Activated T-cell treated with anti-CD3 and anti-CD28 coated beads, Interleukin-2, amount 50 U/mL, for 1 hour (primary cell): Measurements from ENCODE around the gene CAPZB.

ENCODE experiments used
- DNase-seq: peaks from one replicate; pipeline ENCODE4 v3.0.0-alpha.2; 2020

Gene CAPZB

GRCh38 chr1:19426294-19427086 is 58.8 kb downstream of the CAPZB start:
- no peak for DNase-seq

GRCh38 chr1:19425646-19426239 is 59.6 kb downstream of the CAPZB start:
- no peak for DNase-seq

GRCh38 chr1:19424651-19425570 is 60.4 kb downstream of the CAPZB start:
- DNase-seq = no peak

GRCh38 chr1:19423130-19423529 is 62.2 kb downstream of the CAPZB start:
- no peak for DNase-seq

- no peak for DNase-seq
Observed at GRCh38 chr1:19421365-19421764, 64.0 kb downstream of the CAPZB start.

- no peak for DNase-seq
Observed at GRCh38 chr1:19420606-19421005, 64.7 kb downstream of the CAPZB start.

- no peak for DNase-seq
Observed at GRCh38 chr1:19419691-19420090, 65.6 kb downstream of the CAPZB start.

- DNase-seq = no peak
Observed at GRCh38 chr1:19418503-19418971, 66.8 kb downstream of the CAPZB start.

GRCh38 chr1:19416921-19417470 is 68.3 kb downstream of the CAPZB start:
- no peak for DNase-seq

GRCh38 chr1:19416145-19416544 is 69.2 kb downstream of the CAPZB start:
- no peak for DNase-seq

- DNase-seq = no peak
Observed at GRCh38 chr1:19414515-19415121, 70.7 kb downstream of the CAPZB start.

- DNase-seq = no peak
Observed at GRCh38 chr1:19413999-19414398, 71.3 kb downstream of the CAPZB start.

GRCh38 chr1:19412654-19413053 is 72.7 kb downstream of the CAPZB start:
- no peak for DNase-seq

- no peak for DNase-seq
Observed at GRCh38 chr1:19411612-19412011, 73.7 kb downstream of the CAPZB start.

GRCh38 chr1:19410393-19410792 is 74.9 kb downstream of the CAPZB start:
- no peak for DNase-seq

- DNase-seq = no peak
Observed at GRCh38 chr1:19409477-19410341, 75.6 kb downstream of the CAPZB start.

- no peak for DNase-seq
Observed at GRCh38 chr1:19407494-19408096, 77.7 kb downstream of the CAPZB start.

GRCh38 chr1:19406680-19407079 is 78.7 kb downstream of the CAPZB start:
- no peak for DNase-seq

- no peak for DNase-seq
Observed at GRCh38 chr1:19405761-19406487, 79.4 kb downstream of the CAPZB start.

GRCh38 chr1:19405195-19405760 is 80.1 kb downstream of the CAPZB start:
- DNase-seq = no peak
